ENCODE data around the gene COX6A1. TPM values are rescaled to one million over a fixed set of nuclear protein-coding genes. Genes with fewer than 3 reads are reported as not detected.

Gene COX6A1
- total and polyA plus RNA-seq, 2 of the 13 experiments (the other 11 are each of a cell fraction or from before 2014, with no cell fraction given) = 542 to 673 TPM

- no peak for TF ChIP-seq ZNF142 (CRISPR knock-in tag; IDR thresholded peaks at IDR 0.05)
Measured at GRCh38 chr12:120402217-120402616, 35.7 kb upstream of the COX6A1 start (continued).

DNA sequence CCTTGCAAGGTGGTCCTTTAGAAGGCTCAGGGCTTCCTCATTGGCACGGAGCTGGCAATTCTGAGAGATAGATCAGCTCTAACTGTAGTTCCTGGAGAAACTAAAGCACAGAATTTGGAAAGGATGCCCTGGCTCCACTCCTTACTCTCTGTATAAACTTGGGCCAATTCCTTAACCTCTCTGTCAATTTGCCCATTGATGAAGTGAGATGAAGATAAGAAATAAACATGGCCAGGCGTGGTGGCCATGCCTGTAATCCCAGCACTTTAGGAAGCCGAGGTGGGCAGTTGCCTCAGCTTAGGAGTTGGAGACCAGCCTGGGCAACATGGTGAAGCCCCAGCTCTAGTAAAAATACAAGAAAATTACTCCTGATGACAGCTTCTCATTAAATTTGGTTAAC is 34.0 kb upstream of the COX6A1 start:
- H3K9ac ChIP-seq (ENCODE audit: insufficient read depth, low read depth, low read length) = no peak overlapping the region
- in situ Hi-C loops (cut with HindIII; ENCODE audit: extremely low pct_ligation_motif_present, low pct_unique_long_range_greater_than_20kb) = no loop called here
- CTCF ChIA-PET (ENCODE audit: low intra/inter-chr PET ratio, low total read pairs) = no interaction called here
- WGBS (ENCODE audit: low lambda C conversion rate) = 30% methylated on average over 3 of the region's 3 CpGs
- peaks cover 0 to 5% of the 10 kb centered on the region in 2 experiments; a peak in 2 of 5 replicates for H3K27me3 ChIP-seq (ENCODE audit: control insufficient read depth in 1 of 2, insufficient read depth in 2 of 2, low read length in 2 of 2)
- ATAC-seq (no peak), DNase-seq (ENCODE audit: low spot score) (no peak), FAIRE-seq (no peak)
- H3K4me2 ChIP-seq (ENCODE audit: low read depth, low read length) = no peak overlapping the region
- H3K27ac ChIP-seq (ENCODE audit: extremely low read length, insufficient read depth, low read length) = no peak overlapping the region
- no peaks in the 10 kb centered on the region for H3K36me3 ChIP-seq (replicated peaks in 1 of 2; ENCODE audit: control insufficient read depth in 1 of 2, insufficient read depth in 2 of 2, low read length in 2 of 2)
- no peak overlapping the region for H2AFZ ChIP-seq (ENCODE audit: low read length)
- peaks cover 12% of the 10 kb centered on the region for H3K4me1 ChIP-seq (ENCODE audit: insufficient read depth, low read length)
- H3K79me2 ChIP-seq (ENCODE audit: insufficient read depth, low read length) = no peaks in the 10 kb centered on the region
- no peak overlapping the region for H3K4me3 ChIP-seq (replicated peaks in 1 of 3; ENCODE audit: insufficient read depth in 1 of 3, low read depth in 2 of 3, low read length in 3 of 3)
- POLR2A ChIA-PET = no interaction called here
- intact Hi-C loops (cut with micrococcal nuclease; ENCODE audit: unreplicated experiment) = no loop called here
- BruUV-seq (replicated peaks) = no TSS peak
- no peaks in the 10 kb centered on the region for H4K20me1 ChIP-seq (ENCODE audit: insufficient read depth, low read length)
- no peaks in the 10 kb centered on the region for H3K9me3 ChIP-seq (ENCODE audit: low read length)
- TF ChIP-seq KMT2B (CRISPR knock-in tag; IDR thresholded peaks at IDR 0.05) (no peak), ZNF749 (CRISPR knock-in tag; IDR thresholded peaks at IDR 0.05; ENCODE audit: borderline replicate concordance) (no peak), ELF3 (CRISPR knock-in tag; IDR thresholded peaks at IDR 0.05) (no peak), NFKB2 (CRISPR knock-in tag; IDR thresholded peaks at IDR 0.05; ENCODE audit: borderline replicate concordance) (no peak), MIER3 (CRISPR knock-in tag; IDR thresholded peaks at IDR 0.05; ENCODE audit: borderline replicate concordance) (no peak), ZNF660 (CRISPR knock-in tag; IDR thresholded peaks at IDR 0.05; ENCODE audit: borderline replicate concordance, low read depth) (no peak), ZNF841 (CRISPR knock-in tag; IDR thresholded peaks at IDR 0.05; ENCODE audit: borderline replicate concordance) (no peak), LBX2 (CRISPR knock-in tag; IDR thresholded peaks at IDR 0.05; ENCODE audit: borderline replicate concordance) (no peak), MIER2 (CRISPR knock-in tag; IDR thresholded peaks at IDR 0.05) (no peak), MZF1 (CRISPR knock-in tag; IDR thresholded peaks at IDR 0.05; ENCODE audit: borderline replicate concordance) (no peak), RELA (CRISPR knock-in tag; IDR thresholded peaks at IDR 0.05) (no peak)
- TF ChIP-seq, protein P1, sequence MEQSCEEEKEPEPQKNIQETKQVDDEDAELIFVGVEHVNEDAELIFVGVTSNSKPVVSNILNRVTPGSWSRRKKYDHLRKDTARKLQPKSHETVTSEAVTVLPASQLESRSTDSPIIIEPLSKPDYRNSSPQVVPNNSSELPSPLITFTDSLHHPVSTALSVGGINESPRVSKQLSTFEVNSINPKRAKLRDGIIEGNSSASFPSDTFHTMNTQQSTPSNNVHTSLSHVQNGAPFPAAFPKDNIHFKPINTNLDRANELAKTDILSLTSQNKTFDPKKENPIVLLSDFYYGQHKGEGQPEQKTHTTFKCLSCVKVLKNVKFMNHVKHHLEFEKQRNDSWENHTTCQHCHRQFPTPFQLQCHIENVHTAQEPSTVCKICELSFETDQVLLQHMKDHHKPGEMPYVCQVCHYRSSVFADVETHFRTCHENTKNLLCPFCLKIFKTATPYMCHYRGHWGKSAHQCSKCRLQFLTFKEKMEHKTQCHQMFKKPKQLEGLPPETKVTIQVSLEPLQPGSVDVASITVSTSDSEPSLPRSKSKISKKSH (CRISPR knock-in tag; IDR thresholded peaks at IDR 0.05; ENCODE audit: borderline replicate concordance) = no peak
- TF ChIP-seq, protein P2, sequence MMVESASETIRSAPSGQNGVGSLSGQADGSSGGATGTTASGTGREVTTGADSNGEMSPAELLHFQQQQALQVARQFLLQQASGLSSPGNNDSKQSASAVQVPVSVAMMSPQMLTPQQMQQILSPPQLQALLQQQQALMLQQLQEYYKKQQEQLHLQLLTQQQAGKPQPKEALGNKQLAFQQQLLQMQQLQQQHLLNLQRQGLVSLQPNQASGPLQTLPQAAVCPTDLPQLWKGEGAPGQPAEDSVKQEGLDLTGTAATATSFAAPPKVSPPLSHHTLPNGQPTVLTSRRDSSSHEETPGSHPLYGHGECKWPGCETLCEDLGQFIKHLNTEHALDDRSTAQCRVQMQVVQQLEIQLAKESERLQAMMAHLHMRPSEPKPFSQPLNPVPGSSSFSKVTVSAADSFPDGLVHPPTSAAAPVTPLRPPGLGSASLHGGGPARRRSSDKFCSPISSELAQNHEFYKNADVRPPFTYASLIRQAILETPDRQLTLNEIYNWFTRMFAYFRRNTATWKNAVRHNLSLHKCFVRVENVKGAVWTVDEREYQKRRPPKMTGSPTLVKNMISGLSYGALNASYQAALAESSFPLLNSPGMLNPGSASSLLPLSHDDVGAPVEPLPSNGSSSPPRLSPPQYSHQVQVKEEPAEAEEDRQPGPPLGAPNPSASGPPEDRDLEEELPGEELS (CRISPR knock-in tag; IDR thresholded peaks at IDR 0.05) = no peak

Data from HepG2 (cell line).